ENCODE measurements around the gene FAF2.

Gene FAF2

GRCh38 chr5:176519810-176520720, 71.9 kb downstream of the FAF2 start:
- TF ChIP-seq, protein P1, sequence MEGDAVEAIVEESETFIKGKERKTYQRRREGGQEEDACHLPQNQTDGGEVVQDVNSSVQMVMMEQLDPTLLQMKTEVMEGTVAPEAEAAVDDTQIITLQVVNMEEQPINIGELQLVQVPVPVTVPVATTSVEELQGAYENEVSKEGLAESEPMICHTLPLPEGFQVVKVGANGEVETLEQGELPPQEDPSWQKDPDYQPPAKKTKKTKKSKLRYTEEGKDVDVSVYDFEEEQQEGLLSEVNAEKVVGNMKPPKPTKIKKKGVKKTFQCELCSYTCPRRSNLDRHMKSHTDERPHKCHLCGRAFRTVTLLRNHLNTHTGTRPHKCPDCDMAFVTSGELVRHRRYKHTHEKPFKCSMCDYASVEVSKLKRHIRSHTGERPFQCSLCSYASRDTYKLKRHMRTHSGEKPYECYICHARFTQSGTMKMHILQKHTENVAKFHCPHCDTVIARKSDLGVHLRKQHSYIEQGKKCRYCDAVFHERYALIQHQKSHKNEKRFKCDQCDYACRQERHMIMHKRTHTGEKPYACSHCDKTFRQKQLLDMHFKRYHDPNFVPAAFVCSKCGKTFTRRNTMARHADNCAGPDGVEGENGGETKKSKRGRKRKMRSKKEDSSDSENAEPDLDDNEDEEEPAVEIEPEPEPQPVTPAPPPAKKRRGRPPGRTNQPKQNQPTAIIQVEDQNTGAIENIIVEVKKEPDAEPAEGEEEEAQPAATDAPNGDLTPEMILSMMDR (IDR thresholded peaks at IDR 0.05), result no peak

DNA sequence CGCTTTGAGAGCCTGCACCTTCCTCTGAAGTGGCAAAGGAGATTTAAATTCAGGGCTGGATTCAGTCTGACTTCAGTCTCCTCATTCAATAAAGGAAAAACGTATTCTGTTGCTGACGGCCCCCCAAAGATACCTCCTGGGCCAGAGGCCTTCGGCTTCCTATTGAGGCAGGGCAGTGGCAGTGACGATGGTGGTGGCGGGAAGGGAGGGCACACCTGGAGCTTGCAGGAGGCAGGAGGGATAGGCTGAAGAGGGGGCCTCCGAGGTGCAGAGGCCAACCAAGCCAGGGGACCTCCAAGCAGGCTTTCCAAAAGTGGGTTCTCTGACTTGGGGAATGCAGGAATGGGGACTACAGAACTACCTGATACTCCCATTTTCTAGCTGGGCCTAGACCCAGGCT, 73.1 kb downstream of the FAF2 start:
- TF ChIP-seq, protein P1 (IDR thresholded peaks at IDR 0.05), result no peak

GRCh38 chr5:176521699-176522263, 73.6 kb downstream of the FAF2 start:
- TF ChIP-seq, protein P1 (IDR thresholded peaks at IDR 0.05), result no peak

DNA sequence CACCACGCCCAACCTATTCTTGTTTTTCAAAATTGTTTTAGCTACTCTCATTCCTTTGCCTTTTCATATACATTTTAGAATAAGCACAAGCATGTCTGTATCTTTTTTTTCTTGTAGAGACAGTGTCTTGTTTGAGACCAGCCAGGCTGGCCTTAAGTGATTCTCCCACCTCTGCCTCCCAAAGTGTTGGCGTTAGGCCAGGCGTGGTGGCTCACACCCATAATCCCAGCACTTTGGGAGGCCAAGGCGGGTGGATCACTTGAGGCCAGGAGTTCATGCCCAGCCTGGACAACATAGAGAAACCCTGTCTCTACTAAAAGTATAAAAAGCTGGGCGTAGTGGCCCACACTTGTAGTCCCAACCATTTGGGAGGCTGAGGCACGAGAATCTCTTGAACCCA, 76.0 kb downstream of the FAF2 start:
- TF ChIP-seq, protein P1 (IDR thresholded peaks at IDR 0.05), result no peak

DNA sequence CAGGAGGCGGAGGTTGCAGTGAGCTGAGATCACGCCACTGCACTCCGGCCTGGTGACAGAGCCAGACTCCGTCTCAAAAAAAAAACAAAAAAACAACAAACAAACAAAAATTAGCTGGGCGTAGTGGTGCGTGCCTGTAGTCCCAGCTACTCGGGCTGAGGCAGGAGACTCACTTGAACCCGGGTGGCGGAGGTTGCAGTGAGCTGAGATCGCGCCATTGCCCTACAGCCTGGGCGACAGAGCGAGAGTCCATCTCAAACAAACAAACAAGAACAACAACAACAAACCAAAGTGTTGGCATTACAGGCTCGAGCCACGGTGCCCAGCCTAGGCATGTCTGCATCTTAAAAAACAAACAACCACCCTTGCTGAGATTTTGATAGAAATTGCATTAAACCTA, 76.8 kb downstream of the FAF2 start:
- TF ChIP-seq, protein P1 (IDR thresholded peaks at IDR 0.05), result no peak

GRCh38 chr5:176525677-176526076, 77.5 kb downstream of the FAF2 start:
- TF ChIP-seq, protein P1 (IDR thresholded peaks at IDR 0.05), result no peak

DNA sequence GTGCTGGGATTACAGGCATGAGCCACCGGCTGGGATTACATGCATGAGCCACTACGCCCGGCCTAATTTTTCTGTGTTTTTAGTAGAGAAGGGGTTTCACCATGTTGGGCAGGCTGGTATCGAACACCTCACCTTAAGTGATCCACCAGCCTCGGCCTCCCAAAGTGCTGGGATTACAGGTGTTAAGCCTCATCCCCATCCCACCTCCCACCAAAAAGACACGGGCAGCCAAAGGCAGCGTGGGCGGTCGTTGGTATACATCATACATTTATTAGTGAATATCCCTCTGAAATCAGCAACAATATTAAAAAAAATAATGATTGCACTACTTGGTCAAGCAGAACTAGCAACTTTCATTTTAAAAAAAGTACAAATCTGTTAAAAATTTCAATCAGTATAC, 78.3 kb downstream of the FAF2 start:
- TF ChIP-seq, protein P1 (IDR thresholded peaks at IDR 0.05), result no peak

Data from LNCAP (cell line).